SJCRH30 (cell line): ENCODE results near the gene RASL12. TPM values are rescaled to one million over a fixed set of nuclear protein-coding genes. Genes with fewer than 3 reads are reported as not detected.
"Not testable (repeated sequence)": the region's sequence is repeated elsewhere in the genome, so short reads cannot be mapped to it uniquely, and the experiment has no call there.

Source experiments
- DNase-seq, 2 experiments: peaks; one replicate each; pipeline ENCODE4 v3.0.0-alpha.2; 2015 to 2020
- H3K27ac ChIP-seq: fragments of 250-450 bp; sonication (Bioruptor Pico); 2 replicates; pipeline ENCODE4 v1.5.1; 2020; ENCODE audit warnings: mild to moderate bottlenecking, moderate library complexity
- H3K27me3 ChIP-seq: fragments of 250-450 bp; sonication (Bioruptor Pico); 2 replicates; pipeline ENCODE4 v1.5.1; 2020; ENCODE audit warnings: mild to moderate bottlenecking, moderate library complexity
- H3K36me3 ChIP-seq: fragments of 250-450 bp; sonication (Bioruptor Pico); 2 replicates; pipeline ENCODE4 v1.5.1; 2020; ENCODE audit warnings: mild to moderate bottlenecking, moderate library complexity
- H3K4me1 ChIP-seq: fragments of 250-450 bp; sonication (Bioruptor Pico); 2 replicates; pipeline ENCODE4 v1.5.1; 2020; ENCODE audit warnings: mild to moderate bottlenecking, moderate library complexity
- H3K4me3 ChIP-seq: fragments of 250-450 bp; sonication (Bioruptor Pico); 2 replicates; pipeline ENCODE4 v1.5.1; 2020; ENCODE audit warnings: mild to moderate bottlenecking, moderate library complexity
- H3K9me3 ChIP-seq: fragments of 250-450 bp; sonication (Bioruptor Pico); replicated peaks from 2 replicates; pipeline ENCODE4 v1.5.1; 2020; ENCODE audit warnings: mild to moderate bottlenecking, moderate library complexity
- total RNA-seq: library from RNA; depleted of rRNA; stranded (reverse); fragments of >200 nt; shearing (Covaris generic); gene quantifications from 2 replicates; pipeline ENCODE4 v1.2.3, GENCODE V29; 2014

Gene RASL12
- total RNA-seq, 1 experiment from 2014 or later: not detected

DNA sequence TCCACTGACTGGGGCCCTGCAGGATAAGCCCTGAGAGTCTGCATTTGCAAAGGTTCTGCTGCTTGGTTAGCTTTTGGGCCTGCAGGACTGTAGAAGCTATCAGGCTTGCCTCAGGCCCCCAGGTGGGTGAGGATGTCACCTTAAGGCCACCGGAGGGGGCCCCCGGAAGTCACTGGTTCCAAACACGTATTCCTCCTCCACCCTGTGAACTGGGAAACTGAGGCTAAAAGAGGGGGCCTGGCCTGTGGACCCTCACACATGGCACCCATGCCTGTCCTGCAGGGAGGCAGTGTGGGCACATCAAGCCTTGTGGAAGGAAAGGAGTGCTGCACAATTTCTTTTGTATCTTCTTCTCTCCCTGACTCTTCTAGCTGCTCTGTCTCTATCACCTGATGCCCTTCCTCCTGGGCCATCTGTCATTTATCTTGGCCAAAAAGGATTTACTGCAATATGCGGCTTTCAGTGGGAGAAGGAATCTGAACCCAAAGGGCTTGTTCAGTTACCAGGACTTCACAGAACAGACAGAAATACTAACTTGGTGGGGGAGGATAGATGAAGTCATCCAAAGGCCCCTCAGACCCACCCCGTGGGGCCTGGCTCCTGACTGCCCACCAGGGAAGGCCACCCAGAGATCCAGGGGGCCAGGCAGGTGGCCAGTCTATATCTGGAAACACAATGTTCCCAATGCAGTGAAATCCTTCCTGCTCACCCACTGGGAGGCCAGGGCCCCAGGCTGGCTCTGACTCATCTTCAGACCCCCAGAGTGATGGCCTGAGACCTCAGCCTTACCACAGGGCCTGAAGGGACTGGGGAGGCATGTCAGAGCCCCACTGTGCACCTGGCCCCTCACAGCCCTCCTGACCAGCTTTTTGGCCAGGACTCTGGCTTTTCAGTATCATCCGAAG is 28.9 kb upstream of the RASL12 start:
- Histone ChIP-seq H3K9me3 (no peaks in the 10 kb centered on the region), H3K27ac (peak overlapping the region; percentile 35; the same call in 1 of the 2 replicates), H3K36me3 (peaks cover 7% of the 10 kb centered on the region; the same call in 1 of the 2 replicates), H3K27me3 (no peaks in the 10 kb centered on the region), H3K4me1 (peaks cover 29% of the 10 kb centered on the region), H3K4me3 (no peak overlapping the region)
- DNase-seq: peak; percentile 79 to 84

DNA sequence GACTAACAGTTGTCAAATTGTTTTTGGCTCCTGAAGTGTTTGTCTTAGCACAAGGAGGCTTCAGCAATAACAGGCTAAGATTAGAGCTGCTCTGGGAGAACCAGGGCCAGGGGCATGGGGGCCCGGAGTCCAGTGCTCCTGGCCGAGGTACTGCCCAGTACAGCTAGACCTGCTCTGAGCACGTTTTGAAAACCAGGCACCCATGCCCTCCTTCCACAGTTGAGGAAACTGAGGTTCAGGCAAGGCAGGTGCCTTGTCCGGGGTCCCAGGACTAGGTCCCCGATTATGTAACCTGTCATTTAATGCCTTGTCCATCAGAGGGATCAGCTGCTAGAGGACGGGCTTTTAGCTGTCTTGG is 27.9 kb upstream of the RASL12 start:
- DNase-seq: no peak
- Histone ChIP-seq H3K4me1 (peaks cover 29% of the 10 kb centered on the region), H3K4me3 (no peak overlapping the region), H3K36me3 (0 out of 2 replicates have a peak, but pooled peaks cover 7% of the 10 kb centered on the region), H3K27me3 (no peaks in the 10 kb centered on the region), H3K27ac (no peak overlapping the region; the same call in 1 of the 2 replicates), H3K9me3 (no peaks in the 10 kb centered on the region)

DNA sequence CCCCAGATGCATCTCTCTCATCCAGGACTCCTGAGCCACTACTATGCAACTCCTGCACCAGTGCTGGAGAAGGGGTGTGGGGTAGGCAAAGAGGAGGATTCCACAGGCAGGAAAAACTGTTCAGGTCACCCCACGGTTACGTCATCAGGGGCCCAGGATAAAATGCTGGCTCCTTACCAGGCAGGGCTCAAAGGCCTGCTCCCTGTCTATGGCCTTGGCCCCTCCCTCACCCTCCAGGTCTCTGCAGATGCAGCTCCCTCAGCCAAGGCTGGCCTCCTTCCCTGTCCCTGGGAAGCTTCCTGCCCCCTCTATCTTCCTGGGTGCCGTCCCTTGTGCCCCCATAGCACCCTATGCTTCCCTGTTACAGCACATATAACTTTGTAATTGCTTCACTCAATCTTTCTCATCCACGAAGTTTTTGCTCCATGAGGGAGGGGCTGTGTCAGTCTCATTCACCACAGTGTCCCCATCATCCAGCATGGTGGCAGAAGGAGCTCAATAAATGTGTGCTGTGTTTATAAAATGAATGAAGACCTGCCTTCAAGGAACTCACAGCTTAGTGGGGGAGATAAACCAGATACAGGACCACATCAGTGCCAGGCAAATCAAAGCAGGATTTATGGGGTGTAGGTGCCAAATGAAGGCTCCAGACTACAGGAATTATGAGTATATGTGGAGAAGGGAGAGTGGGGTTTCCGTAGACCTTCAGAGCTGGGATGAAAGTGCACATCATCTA is 27.4 kb upstream of the RASL12 start:
- H3K27me3 ChIP-seq: no peaks in the 10 kb centered on the region
- DNase-seq: no peak
- H3K4me3 ChIP-seq: no peak overlapping the region
- no peak overlapping the region; the same call in 1 of the 2 replicates for H3K27ac ChIP-seq
- no peaks in the 10 kb centered on the region for H3K9me3 ChIP-seq
- H3K4me1 ChIP-seq: peaks cover 29% of the 10 kb centered on the region
- H3K36me3 ChIP-seq: 0 out of 2 replicates have a peak, but pooled peaks cover 7% of the 10 kb centered on the region

DNA sequence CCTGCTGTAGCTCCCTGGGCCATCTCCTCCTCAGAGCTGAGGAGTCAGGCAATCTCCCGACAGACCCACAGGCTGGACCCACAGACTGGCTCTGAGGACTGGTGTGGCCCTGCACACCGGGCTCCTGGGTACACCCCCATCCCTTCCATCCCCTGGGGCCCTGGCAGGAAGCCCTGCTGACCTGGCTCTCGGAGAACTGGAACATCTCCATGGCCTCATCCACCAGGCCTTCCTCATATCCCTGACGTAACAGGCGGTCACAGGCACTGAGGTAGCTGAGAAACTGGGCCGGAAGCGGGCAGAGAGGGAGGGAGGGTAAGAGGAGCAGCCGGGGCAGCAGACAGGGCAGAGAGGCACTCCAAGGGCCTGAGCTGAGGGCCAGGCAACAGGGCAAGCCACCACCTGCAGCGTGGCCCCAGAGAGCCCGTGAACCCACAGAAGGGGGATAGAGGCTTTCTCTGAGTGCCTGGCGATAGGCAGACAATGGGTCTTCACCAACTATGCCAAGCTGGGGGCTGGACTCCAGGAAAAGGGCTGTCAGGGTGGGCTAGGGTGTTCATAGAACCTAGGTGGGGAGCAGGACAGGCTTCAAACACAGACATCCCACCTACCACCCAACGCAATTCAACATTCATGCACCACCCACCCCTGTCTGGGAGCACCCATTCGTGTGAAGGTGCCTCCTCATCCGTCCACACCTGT is 26.7 kb upstream of the RASL12 start:
- no peak overlapping the region for H3K27ac ChIP-seq
- peaks cover 31% of the 10 kb centered on the region for H3K4me1 ChIP-seq

DNA sequence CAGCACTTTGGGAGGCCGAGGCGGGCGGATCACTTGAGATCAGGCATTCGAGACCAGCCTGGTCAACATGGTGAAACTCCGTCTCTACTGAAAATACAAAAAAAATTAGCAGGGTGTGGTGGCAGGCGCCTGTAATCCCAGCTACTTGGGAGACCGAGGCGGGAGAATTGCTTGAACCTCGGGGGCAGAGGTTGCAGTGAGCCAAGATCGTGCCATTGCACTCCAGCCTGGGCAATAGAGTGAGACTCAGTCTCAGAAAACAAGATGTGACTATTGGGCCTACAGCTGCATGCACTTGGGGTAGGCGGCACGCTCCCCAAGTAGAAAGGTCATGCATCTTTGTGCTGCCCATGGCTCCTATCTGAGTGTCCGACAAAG is 26.0 kb upstream of the RASL12 start:
- H3K4me3 ChIP-seq, H3K36me3 ChIP-seq, H3K27ac ChIP-seq, H3K9me3 ChIP-seq, H3K27me3 ChIP-seq, DNase-seq: not testable (repeated sequence)
- peaks cover 38% of the 10 kb centered on the region for H3K4me1 ChIP-seq

More for the DNA sequence above, 26.7 kb upstream of the RASL12 start:
- H3K36me3 ChIP-seq: 0 out of 2 replicates have a peak, but pooled peaks cover 7% of the 10 kb centered on the region
- H3K4me3 ChIP-seq: no peak overlapping the region
- no peaks in the 10 kb centered on the region for H3K27me3 ChIP-seq
- H3K9me3 ChIP-seq: no peaks in the 10 kb centered on the region
- no peak for DNase-seq

DNA sequence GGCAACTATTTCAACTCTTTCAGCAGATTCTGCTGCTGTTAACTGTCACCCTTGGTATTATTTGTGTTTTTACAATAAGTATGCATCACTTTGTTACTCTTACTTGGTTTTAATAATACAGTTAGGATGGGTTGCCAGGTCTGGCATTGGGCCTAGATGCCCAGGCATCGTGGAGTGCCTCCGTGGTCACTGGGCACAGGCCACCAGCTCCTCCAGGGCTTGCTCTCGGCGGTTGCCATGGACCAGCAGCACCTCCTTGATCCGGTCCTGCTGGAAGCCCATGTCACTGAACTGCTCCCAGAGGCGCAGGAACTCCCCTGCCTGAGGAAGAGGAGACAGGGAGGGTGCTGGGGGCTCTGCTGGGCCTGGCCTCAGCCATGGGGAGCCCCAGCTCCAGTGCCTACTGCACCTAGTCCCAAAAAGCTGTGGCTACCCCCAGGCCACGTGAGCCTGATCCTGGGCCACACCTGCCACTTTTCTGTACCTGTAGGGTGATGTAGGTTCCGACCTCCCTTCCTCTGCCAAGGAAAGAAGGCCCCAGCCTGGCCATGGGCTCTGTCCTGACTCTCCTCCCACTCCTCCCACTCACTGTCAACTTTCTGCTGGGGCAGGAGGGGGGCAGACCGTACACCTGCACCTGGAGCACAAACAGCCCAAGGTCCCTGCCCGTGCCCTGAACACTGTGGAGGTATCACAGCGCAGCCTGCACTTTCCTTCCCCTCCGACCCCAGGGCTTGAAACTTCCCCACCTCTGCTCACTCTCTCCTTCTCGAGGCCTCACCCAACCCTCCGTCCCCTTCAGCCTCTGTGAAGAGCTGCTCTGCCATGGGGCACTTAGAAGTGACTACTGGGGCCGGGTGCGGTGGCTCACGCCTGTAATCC is 25.4 kb upstream of the RASL12 start:
- no peaks in the 10 kb centered on the region for H3K9me3 ChIP-seq
- no peaks in the 10 kb centered on the region for H3K36me3 ChIP-seq
- H3K27ac ChIP-seq: no peak overlapping the region
- H3K27me3 ChIP-seq: no peaks in the 10 kb centered on the region
- no peak overlapping the region for H3K4me3 ChIP-seq
- peaks cover 43% of the 10 kb centered on the region for H3K4me1 ChIP-seq
- no peak for DNase-seq

DNA sequence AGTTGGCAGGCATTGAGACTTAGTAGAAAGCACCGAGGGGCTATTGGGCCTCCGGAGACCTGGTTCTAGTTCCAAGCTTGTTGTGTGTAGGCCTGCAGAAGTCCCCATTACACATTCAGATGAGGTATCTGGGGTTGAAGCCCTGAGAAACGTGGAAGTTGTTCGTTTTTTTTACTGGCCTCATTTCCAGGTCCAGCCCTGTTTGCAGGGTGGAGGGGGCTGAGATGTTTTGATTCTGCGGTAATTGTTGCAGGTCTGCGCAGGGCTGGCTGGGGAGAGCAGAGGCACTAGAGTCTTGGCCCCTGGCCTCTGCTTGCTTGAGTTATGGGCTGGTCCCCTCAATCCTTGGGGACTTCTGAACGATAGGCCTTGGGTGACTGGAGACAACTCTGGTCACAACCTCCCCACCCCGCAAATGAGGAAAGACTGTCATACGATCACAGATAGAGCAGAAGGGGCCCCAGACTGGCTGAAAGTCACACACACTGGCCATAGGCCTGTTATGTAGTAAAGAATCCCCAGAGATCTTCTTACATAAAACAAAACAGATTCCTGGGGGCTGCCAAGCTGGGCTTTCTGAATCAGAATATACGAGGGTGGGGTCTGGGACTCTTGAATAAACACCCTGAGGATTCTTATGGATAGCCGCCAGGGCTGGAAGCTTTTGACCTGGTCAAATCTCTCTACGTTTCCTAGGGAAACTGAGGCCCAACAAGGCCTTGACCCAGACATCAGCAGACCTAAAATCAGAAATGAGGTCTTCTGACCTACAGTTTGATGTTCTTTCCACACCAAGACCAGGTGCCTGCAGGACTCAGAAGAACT is 24.4 kb upstream of the RASL12 start:
- DNase-seq: no peak
- Histone ChIP-seq H3K4me3 (no peak overlapping the region), H3K4me1 (peaks cover 47% of the 10 kb centered on the region), H3K27me3 (no peaks in the 10 kb centered on the region), H3K27ac (no peak overlapping the region), H3K36me3 (no peaks in the 10 kb centered on the region), H3K9me3 (no peaks in the 10 kb centered on the region)

DNA sequence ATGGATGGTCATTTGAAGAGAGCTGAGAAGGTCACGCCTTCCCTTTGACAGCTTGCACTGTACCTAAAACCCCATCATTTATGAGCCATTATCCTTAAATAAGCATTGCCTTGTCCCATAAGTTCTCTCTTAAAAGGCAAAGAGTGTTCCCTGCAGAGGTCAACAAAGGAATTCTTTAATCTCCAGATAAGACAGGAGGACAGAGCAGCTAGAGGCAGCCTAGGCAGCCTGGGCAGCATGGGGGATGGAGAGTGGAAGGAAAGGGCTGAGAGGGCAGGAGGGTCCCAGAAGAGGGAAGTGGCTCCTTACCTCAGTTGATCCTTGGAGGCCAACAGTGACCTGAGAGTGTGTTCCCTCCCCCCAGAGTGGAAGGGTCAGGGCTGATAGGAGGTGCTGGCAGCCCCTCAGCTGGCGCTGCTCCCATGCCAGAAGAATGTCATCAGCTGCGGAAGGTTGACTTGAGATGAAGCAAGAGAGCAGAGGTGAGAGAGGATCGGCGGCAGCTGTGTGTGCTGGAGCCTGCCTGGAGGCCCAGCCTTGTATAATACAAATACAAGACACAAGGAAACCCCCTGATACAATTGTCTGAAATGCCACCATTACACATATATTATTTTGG is 21.5 kb upstream of the RASL12 start:
- Histone ChIP-seq H3K4me1 (peaks cover 28% of the 10 kb centered on the region; the same call in 1 of the 2 replicates), H3K4me3 (no peak overlapping the region), H3K36me3 (no peaks in the 10 kb centered on the region), H3K27ac (no peak overlapping the region; the same call in 1 of the 2 replicates), H3K9me3 (no peaks in the 10 kb centered on the region), H3K27me3 (no peaks in the 10 kb centered on the region)
- DNase-seq: peak; percentile 47 to 52

DNA sequence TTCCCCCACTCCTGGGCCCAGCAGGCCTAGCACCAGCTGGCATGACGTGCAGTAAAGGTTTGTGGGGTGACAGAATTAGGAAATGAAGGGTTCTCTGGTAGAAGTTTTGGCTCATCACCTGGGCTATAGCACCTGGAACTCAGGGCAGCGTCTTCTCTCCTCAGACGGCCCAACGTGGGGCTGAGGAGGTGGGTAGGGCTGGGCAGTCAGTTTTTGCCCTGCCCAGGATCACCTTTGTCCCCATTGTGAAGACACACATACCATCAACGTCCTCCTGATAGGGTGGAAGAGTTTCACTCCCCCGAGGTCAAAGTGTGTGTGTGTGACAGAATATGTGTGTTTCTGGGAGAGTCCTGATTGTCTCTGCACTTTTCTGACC is 20.8 kb upstream of the RASL12 start:
- Histone ChIP-seq H3K27ac (no peak overlapping the region), H3K9me3 (no peaks in the 10 kb centered on the region), H3K4me3 (no peak overlapping the region), H3K27me3 (no peaks in the 10 kb centered on the region), H3K36me3 (no peaks in the 10 kb centered on the region), H3K4me1 (peaks cover 35% of the 10 kb centered on the region; the same call in 1 of the 2 replicates)
- DNase-seq: no peak

DNA sequence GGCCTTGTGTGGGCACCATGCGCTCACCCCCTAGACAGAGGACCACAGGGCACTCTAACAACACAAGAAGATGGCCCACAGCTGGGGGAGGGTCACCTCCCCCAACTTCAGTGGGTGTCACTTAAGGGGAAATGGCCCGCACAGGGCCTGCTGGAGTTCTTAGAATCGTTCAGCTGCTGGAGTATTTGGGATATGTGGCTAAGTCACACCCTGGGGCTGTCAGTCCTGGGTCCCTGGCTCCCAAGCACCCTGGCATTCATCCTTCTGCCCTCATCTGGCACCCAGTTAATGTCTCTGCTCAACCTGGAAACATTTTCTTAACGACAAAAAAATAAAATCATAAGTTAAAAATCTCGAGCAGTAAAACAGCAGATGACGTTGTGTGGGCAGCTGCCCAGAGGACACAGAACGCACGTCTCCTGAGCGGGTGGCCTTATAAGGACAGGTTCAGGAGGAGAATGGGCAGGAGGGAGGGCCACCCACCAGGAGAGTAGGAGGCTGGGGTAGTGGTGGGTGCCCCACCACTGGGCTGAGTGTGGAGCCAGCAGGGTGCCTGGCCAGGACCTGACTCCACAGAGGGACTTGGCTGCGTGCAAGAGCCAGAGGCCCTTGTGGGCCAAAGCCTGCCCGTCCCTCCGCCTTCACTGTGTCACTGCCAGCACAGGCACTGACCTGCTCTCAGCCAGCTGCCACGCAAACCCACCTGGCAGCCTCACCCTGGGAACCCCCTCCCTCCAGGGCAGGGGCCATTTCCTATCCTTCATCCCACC is 20.3 kb upstream of the RASL12 start:
- no peaks in the 10 kb centered on the region for H3K36me3 ChIP-seq
- peaks cover 41% of the 10 kb centered on the region for H3K4me1 ChIP-seq
- peak; percentile 32 to 36 for DNase-seq
- no peaks in the 10 kb centered on the region for H3K27me3 ChIP-seq
- no peaks in the 10 kb centered on the region for H3K9me3 ChIP-seq
- H3K27ac ChIP-seq: no peak overlapping the region
- H3K4me3 ChIP-seq: no peak overlapping the region

DNA sequence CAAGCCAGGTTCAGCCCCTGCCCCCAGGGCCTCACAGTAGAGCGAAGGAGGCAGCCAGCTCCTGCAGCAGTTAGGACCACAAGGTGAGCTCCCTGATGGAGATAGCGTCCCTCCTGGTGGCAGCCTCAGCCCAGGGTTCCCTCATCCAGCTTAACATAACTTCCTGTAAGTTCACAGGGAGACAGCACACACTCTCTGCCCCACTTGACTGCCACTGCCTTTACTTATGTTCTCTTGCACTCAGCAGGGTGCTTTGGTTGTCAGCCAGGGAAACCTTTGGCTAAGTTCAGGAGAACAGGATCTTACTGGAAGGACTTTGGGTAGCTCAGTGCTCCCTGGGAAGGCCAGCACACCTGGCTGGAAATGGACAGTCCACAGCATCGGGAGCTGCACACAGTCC is 19.6 kb upstream of the RASL12 start:
- Histone ChIP-seq H3K36me3 (no peaks in the 10 kb centered on the region), H3K27ac (no peak overlapping the region), H3K27me3 (no peaks in the 10 kb centered on the region), H3K4me1 (peaks cover 48% of the 10 kb centered on the region), H3K4me3 (no peak overlapping the region), H3K9me3 (no peaks in the 10 kb centered on the region)
- DNase-seq: no peak

DNA sequence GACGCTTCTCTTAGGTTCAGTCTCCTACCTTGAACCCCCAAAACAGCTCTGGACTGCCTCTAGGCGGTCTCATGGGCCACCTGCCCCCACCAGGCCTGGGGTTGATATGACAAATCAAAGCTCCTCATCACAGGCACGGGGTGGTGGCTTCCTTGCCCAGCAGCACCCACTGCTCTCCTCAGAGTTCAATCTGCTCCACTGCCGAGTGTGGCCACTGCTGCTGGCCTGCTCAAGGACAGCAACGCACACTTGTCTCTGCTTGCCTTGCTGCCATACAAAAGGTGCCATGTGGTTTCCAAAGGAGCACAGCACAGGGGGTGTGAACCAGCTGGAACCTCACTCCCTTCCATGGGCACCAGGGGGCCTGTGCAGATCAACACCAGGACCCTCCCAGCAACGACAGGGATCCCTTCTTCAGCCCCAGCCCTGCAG is 18.9 kb upstream of the RASL12 start:
- DNase-seq: peak; percentile 38 to 39
- no peaks in the 10 kb centered on the region for H3K27me3 ChIP-seq

More for the DNA sequence above, 18.9 kb upstream of the RASL12 start:
- no peaks in the 10 kb centered on the region for H3K36me3 ChIP-seq
- peaks cover 55% of the 10 kb centered on the region for H3K4me1 ChIP-seq
- no peaks in the 10 kb centered on the region for H3K9me3 ChIP-seq
- no peak overlapping the region for H3K27ac ChIP-seq
- no peak overlapping the region for H3K4me3 ChIP-seq
